ENCODE measurements around the gene CCDC40. TPM values are rescaled to one million over a fixed set of nuclear protein-coding genes. Genes with fewer than 3 reads are reported as not detected.

Gene CCDC40
- total and polyA plus RNA-seq, 10 donors: 0.30 to 8.3 (median 2.3) TPM

GRCh38 chr17:80103449-80104085 is 67.1 kb downstream of the CCDC40 start:
- DNase-seq: peak; percentile 52
- H3K27ac ChIP-seq: no peak overlapping the region
- WGBS, 5 donors: 86 to 92% (median 90%) methylated on average over 19 of the region's 19 CpGs
- H3K4me3 ChIP-seq: no peak overlapping the region
- no peaks in the 10 kb centered on the region for H3K27me3 ChIP-seq (replicated peaks in 1 of 7)
- no peaks in the 10 kb centered on the region for H3K9me3 ChIP-seq
- intact Hi-C loops (cut with DNase I; ENCODE audit: low total_unique reads): no loop called here
- H3K36me3 ChIP-seq: peaks cover 0 to 30% (median 0%) of the 10 kb centered on the region in 6 donors
- peaks cover 14 to 47% (median 31%) of the 10 kb centered on the region in 6 donors for H3K4me1 ChIP-seq
- TF ChIP-seq POLR2A (IDR thresholded peaks at IDR 0.05) (no peak), CTCF (IDR thresholded peaks at IDR 0.05 in 8 of 11, conservative IDR thresholded peaks at IDR 0.05 in 3 of 11) (no peak), POLR2AphosphoS5 (IDR thresholded peaks at IDR 0.05) (no peak)

- intact Hi-C loops (cut with DNase I; ENCODE audit: low total_unique reads): no loop called here
- peak; percentile 73 for DNase-seq
- no peaks in the 10 kb centered on the region for H3K9me3 ChIP-seq
- peak in 2 of 3 donors; percentile 43 to 50 for TF ChIP-seq POLR2AphosphoS5 (IDR thresholded peaks at IDR 0.05)
- TF ChIP-seq POLR2A (IDR thresholded peaks at IDR 0.05): no peak
- TF ChIP-seq CTCF (IDR thresholded peaks at IDR 0.05 in 8 of 11, conservative IDR thresholded peaks at IDR 0.05 in 3 of 11): no peak
- H3K4me3 ChIP-seq: no peak overlapping the region
- H3K27me3 ChIP-seq (replicated peaks in 1 of 7): no peaks in the 10 kb centered on the region
- whole genome bisulfite sequencing, 5 donors: 64 to 90% (median 77%) methylated on average over 15 to 26 of the region's 26 CpGs
- H3K4me1 ChIP-seq: peaks cover 14 to 47% (median 32%) of the 10 kb centered on the region in 6 donors
- no peak overlapping the region for H3K27ac ChIP-seq
- H3K36me3 ChIP-seq: peaks cover 0 to 37% (median 0%) of the 10 kb centered on the region in 6 donors
These were observed 68.0 kb downstream of the CCDC40 start for GRCh38 chr17:80104321-80104955.

- 82 to 93% (median 90%) methylated on average over 9 to 18 of the region's 18 CpGs for WGBS, 5 donors
- Histone ChIP-seq H3K9me3 (no peaks in the 10 kb centered on the region), H3K4me1 (peaks cover 13 to 49% (median 32%) of the 10 kb centered on the region in 6 donors), H3K36me3 (peaks cover 0 to 41% (median 0%) of the 10 kb centered on the region in 6 donors), H3K27me3 (replicated peaks in 1 of 7) (no peaks in the 10 kb centered on the region), H3K27ac (no peak overlapping the region), H3K4me3 (no peak overlapping the region)
- DNase-seq: peak; percentile 79
- no peak for TF ChIP-seq POLR2A (IDR thresholded peaks at IDR 0.05)
- TF ChIP-seq POLR2AphosphoS5 (IDR thresholded peaks at IDR 0.05): no peak
- no peak for TF ChIP-seq CTCF (IDR thresholded peaks at IDR 0.05 in 8 of 11, conservative IDR thresholded peaks at IDR 0.05 in 3 of 11)
- intact Hi-C loops (cut with DNase I; ENCODE audit: low total_unique reads): no loop called here
These were observed 68.5 kb downstream of the CCDC40 start for GRCh38 chr17:80104956-80105375.

- DNase-seq: peak; percentile 68
- Histone ChIP-seq H3K36me3 (peaks cover 0 to 48% (median 0%) of the 10 kb centered on the region in 6 donors), H3K4me1 (peaks cover 5 to 41% (median 26%) of the 10 kb centered on the region in 6 donors)
These were observed 69.3 kb downstream of the CCDC40 start for GRCh38 chr17:80105762-80106161.

More at GRCh38 chr17:80105762-80106161, 69.3 kb downstream of the CCDC40 start:
- no peaks in the 10 kb centered on the region for H3K27me3 ChIP-seq (replicated peaks in 1 of 7)
- no peak overlapping the region for H3K4me3 ChIP-seq
- WGBS, 5 donors: 61 to 79% (median 74%) methylated on average over 19 to 29 of the region's 29 CpGs
- H3K9me3 ChIP-seq: no peaks in the 10 kb centered on the region
- no peak overlapping the region for H3K27ac ChIP-seq
- intact Hi-C loops (cut with DNase I; ENCODE audit: low total_unique reads): no loop called here
- TF ChIP-seq POLR2A (IDR thresholded peaks at IDR 0.05) (no peak), CTCF (IDR thresholded peaks at IDR 0.05 in 8 of 11, conservative IDR thresholded peaks at IDR 0.05 in 3 of 11) (no peak), POLR2AphosphoS5 (IDR thresholded peaks at IDR 0.05) (peak in 2 of 3 donors; percentile 25 to 45)

Data from spleen (tissue), 11 donors.